ENCODE data around the gene MRPL53. TPM values are rescaled to one million over a fixed set of nuclear protein-coding genes. Genes with fewer than 3 reads are reported as not detected.

The MRPL53 gene
- total and polyA plus RNA-seq, 4 donors = 23.3 to 106 (median 70.7) TPM

DNA sequence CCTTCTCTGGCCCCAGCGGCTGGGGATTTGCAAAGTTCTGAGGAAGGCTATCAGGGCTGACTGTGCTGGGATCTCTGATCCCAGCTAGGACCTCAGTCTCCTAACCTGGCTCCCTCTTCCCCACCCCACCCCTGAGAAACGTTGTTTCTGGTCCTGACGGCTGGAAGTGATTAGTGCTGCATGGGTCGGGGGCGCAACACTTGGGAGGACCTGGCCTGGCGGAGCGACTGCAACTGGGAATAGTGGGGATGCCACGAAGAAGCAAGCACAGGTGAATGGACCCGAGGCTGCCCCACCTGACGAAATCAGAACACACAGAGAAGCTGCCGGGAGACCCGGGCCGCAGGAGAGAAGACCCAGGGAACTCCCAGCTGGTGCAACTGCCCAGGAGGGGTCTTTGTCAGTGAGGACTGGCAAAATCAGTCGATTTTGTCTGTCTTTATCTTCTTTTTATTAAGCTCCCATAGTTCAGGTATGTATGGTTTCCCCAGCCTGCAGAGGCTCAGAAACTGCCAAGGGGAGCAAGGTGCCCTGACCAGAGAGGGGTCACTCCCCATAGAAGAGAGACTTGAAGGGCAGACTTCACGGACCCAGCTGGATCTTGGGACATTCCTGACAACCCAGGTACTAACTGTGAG, 27.6 kb upstream of the MRPL53 start:
- peaks cover 0 to 35% (median 14%) of the 10 kb centered on the region in 5 donors for H3K4me1 ChIP-seq (ENCODE audit: control insufficient read depth in 5 of 5, insufficient read depth in 5 of 5, low read length in 5 of 5)
- H3K27me3 ChIP-seq (ENCODE audit: control insufficient read depth in 3 of 3, insufficient read depth in 3 of 3, low read length in 2 of 3) = peaks cover 0 to 86% (median 69%) of the 10 kb centered on the region in 3 donors
- ATAC-seq (ENCODE audit: insufficient read depth, low FRiP score) = no peak
- TF ChIP-seq, protein P1, sequence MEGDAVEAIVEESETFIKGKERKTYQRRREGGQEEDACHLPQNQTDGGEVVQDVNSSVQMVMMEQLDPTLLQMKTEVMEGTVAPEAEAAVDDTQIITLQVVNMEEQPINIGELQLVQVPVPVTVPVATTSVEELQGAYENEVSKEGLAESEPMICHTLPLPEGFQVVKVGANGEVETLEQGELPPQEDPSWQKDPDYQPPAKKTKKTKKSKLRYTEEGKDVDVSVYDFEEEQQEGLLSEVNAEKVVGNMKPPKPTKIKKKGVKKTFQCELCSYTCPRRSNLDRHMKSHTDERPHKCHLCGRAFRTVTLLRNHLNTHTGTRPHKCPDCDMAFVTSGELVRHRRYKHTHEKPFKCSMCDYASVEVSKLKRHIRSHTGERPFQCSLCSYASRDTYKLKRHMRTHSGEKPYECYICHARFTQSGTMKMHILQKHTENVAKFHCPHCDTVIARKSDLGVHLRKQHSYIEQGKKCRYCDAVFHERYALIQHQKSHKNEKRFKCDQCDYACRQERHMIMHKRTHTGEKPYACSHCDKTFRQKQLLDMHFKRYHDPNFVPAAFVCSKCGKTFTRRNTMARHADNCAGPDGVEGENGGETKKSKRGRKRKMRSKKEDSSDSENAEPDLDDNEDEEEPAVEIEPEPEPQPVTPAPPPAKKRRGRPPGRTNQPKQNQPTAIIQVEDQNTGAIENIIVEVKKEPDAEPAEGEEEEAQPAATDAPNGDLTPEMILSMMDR (IDR thresholded peaks at IDR 0.05; ENCODE audit: control extremely low read depth, extremely low read depth) = no peak
- H3K9me3 ChIP-seq (ENCODE audit: control insufficient read depth in 4 of 4, insufficient read depth in 3 of 4, low read length in 3 of 4) = peaks cover 0 to 2% (median 0%) of the 10 kb centered on the region in 4 donors
- H3K36me3 ChIP-seq (ENCODE audit: control insufficient read depth in 4 of 4, insufficient read depth in 4 of 4, low read length in 4 of 4) = peaks cover 0 to 3% (median 0%) of the 10 kb centered on the region in 4 donors
- H3K9ac ChIP-seq (ENCODE audit: insufficient read depth in 1 of 2, low read length in 2 of 2) = no peak overlapping the region
- no peak overlapping the region for H3K4me3 ChIP-seq
- no peak for DNase-seq
- WGBS, 2 donors = 45 to 62% methylated on average over 15 of the region's 15 CpGs
- no peak overlapping the region for H3K27ac ChIP-seq (ENCODE audit: low read depth in 1 of 2, low read length in 1 of 2)

DNA sequence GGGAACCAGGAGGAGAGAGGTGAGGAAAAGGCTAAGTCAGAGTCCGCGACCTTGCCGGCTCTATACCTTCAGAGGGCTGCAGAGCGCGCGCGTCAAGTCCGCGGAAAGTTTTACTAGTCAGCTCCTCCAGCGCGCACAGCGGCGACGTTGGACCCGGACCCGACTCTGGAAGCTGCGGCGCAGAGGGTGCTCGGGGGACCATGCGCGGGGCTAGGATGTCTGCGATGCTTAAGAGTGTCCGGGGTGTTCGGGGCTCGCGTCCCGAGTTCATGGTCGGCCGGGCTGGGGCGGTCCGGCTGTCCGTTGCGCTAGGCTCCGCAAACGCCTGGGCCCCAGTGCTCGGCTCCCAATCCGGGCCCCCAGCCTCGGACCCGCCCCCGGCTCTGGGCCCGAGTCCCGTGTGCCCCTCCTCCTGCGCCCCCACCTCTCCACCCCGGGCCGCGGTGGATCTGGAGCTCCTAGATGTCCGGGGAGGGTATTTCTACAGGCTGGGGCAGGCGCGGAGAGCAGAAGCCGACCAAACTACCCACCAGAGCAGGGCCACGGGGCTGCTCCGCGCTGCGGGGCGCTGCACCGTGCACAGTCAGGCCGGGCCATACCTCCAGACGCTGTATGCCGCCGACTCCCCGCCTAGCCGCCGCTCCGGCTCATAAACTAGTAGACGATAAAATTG, 26.9 kb upstream of the MRPL53 start, which contains the start of gene LBX2:
LBX2 (minus strand) TSS at position 337 of the 673 bp plus-strand sequence; CDS start at position 271, 66 bp downstream.
- Histone ChIP-seq H3K4me3 (no peak within 1 kb of the TSS), H3K27me3 (ENCODE audit: control insufficient read depth in 3 of 3, insufficient read depth in 3 of 3, low read length in 2 of 3) (peaks cover 0 to 80% (median 65%) of the 10 kb centered on the region in 3 donors), H3K27ac (ENCODE audit: low read depth in 1 of 2, low read length in 1 of 2) (no peak within 1 kb of the TSS), H3K4me1 (ENCODE audit: control insufficient read depth in 5 of 5, insufficient read depth in 5 of 5, low read length in 5 of 5) (peaks cover 0 to 35% (median 14%) of the 10 kb centered on the region in 5 donors), H3K9ac (ENCODE audit: insufficient read depth in 1 of 2, low read length in 2 of 2) (no peak within 1 kb of the TSS), H3K9me3 (ENCODE audit: control insufficient read depth in 4 of 4, insufficient read depth in 3 of 4, low read length in 3 of 4) (peaks cover 0 to 2% (median 0%) of the 10 kb centered on the region in 4 donors), H3K36me3 (ENCODE audit: control insufficient read depth in 4 of 4, insufficient read depth in 4 of 4, low read length in 4 of 4) (peaks cover 0 to under 1% (median 0%) of the 10 kb centered on the region in 4 donors)
- TF ChIP-seq, protein P1 (IDR thresholded peaks at IDR 0.05; ENCODE audit: control extremely low read depth, extremely low read depth) = no peak
- ATAC-seq (ENCODE audit: insufficient read depth, low FRiP score) = no peak
- 3 to 8% methylated on average over 62 to 65 of the region's 65 CpGs for WGBS, 2 donors
- DNase-seq = peak in 2 of 3 donors; percentile 16 to 22

DNA sequence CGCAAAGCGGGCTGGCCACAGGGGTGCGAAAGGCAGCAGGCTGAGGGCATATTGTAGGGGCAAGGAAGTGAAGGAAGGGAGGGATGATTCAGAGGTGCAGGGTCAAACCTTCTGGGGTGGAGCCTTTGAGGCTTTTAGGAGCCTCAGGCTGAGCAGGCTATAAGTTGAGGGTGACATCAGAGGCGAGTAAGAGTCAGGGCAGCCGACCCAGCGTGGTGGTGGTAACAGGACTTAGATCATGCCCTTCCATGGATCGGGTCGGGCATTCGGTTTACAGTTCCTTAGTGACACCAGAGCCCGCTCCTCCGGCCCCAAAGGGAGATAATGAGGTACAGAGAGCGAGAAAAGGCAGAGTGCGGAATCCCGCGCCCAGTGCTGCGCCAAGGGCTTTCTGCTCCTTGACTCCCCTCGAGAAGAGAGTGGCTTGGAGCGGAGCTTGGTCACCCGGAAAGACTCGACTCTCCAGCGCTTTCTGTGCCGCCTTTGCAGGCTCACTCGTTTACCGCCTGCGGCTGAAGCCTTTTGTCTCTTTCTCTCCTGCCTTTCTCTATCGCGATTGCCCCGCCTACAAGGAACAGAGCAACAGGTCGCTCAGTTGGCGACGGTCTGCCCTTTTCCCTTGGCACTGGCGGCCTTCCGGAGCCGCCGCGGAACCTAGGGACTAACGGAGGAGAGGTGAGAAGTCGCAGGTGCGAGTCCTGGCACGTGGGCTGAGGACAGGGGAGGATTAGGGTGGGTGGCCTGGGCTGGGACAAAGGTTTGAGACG, 26.2 kb upstream of the MRPL53 start:
- TF ChIP-seq, protein P1 (IDR thresholded peaks at IDR 0.05; ENCODE audit: control extremely low read depth, extremely low read depth) = no peak
- 2% methylated on average over 41 of the region's 41 CpGs for WGBS, 2 donors
- Histone ChIP-seq H3K27me3 (ENCODE audit: control insufficient read depth in 3 of 3, insufficient read depth in 3 of 3, low read length in 2 of 3) (peaks cover 0 to 72% (median 59%) of the 10 kb centered on the region in 3 donors), H3K4me3 (no peak overlapping the region), H3K9me3 (ENCODE audit: control insufficient read depth in 4 of 4, insufficient read depth in 3 of 4, low read length in 3 of 4) (peaks cover 0 to 2% (median 0%) of the 10 kb centered on the region in 4 donors), H3K36me3 (ENCODE audit: control insufficient read depth in 4 of 4, insufficient read depth in 4 of 4, low read length in 4 of 4) (peaks cover 0 to 5% (median 2%) of the 10 kb centered on the region in 4 donors), H3K9ac (ENCODE audit: insufficient read depth in 1 of 2, low read length in 2 of 2) (no peak overlapping the region), H3K27ac (ENCODE audit: low read depth in 1 of 2, low read length in 1 of 2) (no peak overlapping the region), H3K4me1 (ENCODE audit: control insufficient read depth in 5 of 5, insufficient read depth in 5 of 5, low read length in 5 of 5) (peaks cover 0 to 35% (median 13%) of the 10 kb centered on the region in 5 donors)
- ATAC-seq (ENCODE audit: insufficient read depth, low FRiP score) (no peak), DNase-seq (peak; percentile 26 to 34 (median 30))

All from lung (tissue), 12 donors.